Endodermal cell (in vitro differentiated cells): Measurements from ENCODE around the gene GFRA3. TPM values are rescaled to one million over a fixed set of nuclear protein-coding genes. Genes with fewer than 3 reads are reported as not detected.
A peak's percentile ranks its signal among the peaks of the same experiment; 100 is the strongest.

Experiments
- DNase-seq: peaks from one replicate; pipeline ENCODE4 v3.0.0-alpha.2; 2017
- H3K27ac ChIP-seq: 2 replicates; pipeline ENCODE4 v1.5.1; 2013; ENCODE audit warnings: mild to moderate bottlenecking, low read depth, low read length, moderate library complexity
- H3K27me3 ChIP-seq: 2 replicates; pipeline ENCODE4 v1.6.1; 2013; ENCODE audit warnings: mild to moderate bottlenecking, low read length, moderate library complexity; ENCODE audit not compliant: insufficient read depth, control insufficient read depth, poor library complexity, severe bottlenecking
- H3K36me3 ChIP-seq: 2 replicates; pipeline ENCODE4 v1.7.0; 2013; ENCODE audit warnings: mild to moderate bottlenecking, low read length, moderate library complexity; ENCODE audit not compliant: control insufficient read depth, insufficient read depth
- H3K4me1 ChIP-seq: one replicate; pipeline ENCODE4 v1.7.0; 2013; ENCODE audit warnings: low read length; ENCODE audit not compliant: control insufficient read depth, insufficient read depth
- H3K4me3 ChIP-seq: 2 replicates; pipeline ENCODE4 v1.5.1; 2013; ENCODE audit warnings: mild to moderate bottlenecking, low read length, moderate library complexity
- H3K9ac ChIP-seq: 2 replicates; pipeline ENCODE4 v1.6.1; 2013; ENCODE audit warnings: mild to moderate bottlenecking, low read length, moderate library complexity; ENCODE audit not compliant: poor library complexity, severe bottlenecking; ENCODE audit errors: extremely low read depth
- H3K9me3 ChIP-seq: 2 replicates; pipeline ENCODE4 v1.6.1; 2013; ENCODE audit warnings: mild to moderate bottlenecking, low read length, moderate library complexity; ENCODE audit not compliant: control insufficient read depth
- H3K27ac Mint-ChIP-seq: 2 replicates; pipeline ENCODE4 v1.8.0; 2020; ENCODE audit warnings: mixed read lengths
- H3K27me3 Mint-ChIP-seq: 2 replicates; pipeline ENCODE4 v1.8.0; 2021; ENCODE audit warnings: mild to moderate bottlenecking, mixed read lengths; ENCODE audit not compliant: insufficient read depth
- H3K36me3 Mint-ChIP-seq: 2 replicates; pipeline ENCODE4 v1.8.0; 2020; ENCODE audit warnings: low read depth, mixed read lengths
- H3K4me1 Mint-ChIP-seq: 2 replicates; pipeline ENCODE4 v1.8.0; 2020; ENCODE audit warnings: mixed read lengths
- H3K4me3 Mint-ChIP-seq: 2 replicates; pipeline ENCODE4 v1.8.0; 2020; ENCODE audit warnings: mild to moderate bottlenecking, moderate library complexity, mixed read lengths
- H3K9me3 Mint-ChIP-seq: 2 replicates; pipeline ENCODE4 v1.8.0; 2020; ENCODE audit warnings: mild to moderate bottlenecking, mixed read lengths
- WGBS, 2 experiments: methylation state at CpG; one replicate each; pipeline versions ENCODE4 v1.1.5 to v1.1.7; 2013; ENCODE audit warnings: missing lambda C conversion rate in 2 of 2, mixed read lengths in 1 of 2; ENCODE audit not compliant: insufficient coverage in 1 of 2, insufficient read length in 1 of 2; 5-methylcytosine and 5-hydroxymethylcytosine counted together
- total RNA-seq, 2 donors: library from RNA; stranded (reverse); fragmentation: NEBNext Ultra II Directional in 1 of 2; extraction: Animal tissue kit (Norgen Biotek cat#: 25700) in 1 of 2; gene quantifications; 2 replicates in 1 of 2; 3 replicates in 1 of 2; pipeline ENCODE4 v1.2.1, GENCODE V29; 2021
- TF ChIP-seq, protein P1 (sequence below): fragments of 200-600 bp; sonication (generic); conservative IDR thresholded peaks from 2 replicates; pipeline ENCODE4 v1.5.0; 2021; ENCODE audit warnings: antibody characterized with exemption, mild to moderate bottlenecking

The GFRA3 gene
- total RNA-seq, 2 donors from 2014 or later: 0.13 TPM; not detected in 1

DNA sequence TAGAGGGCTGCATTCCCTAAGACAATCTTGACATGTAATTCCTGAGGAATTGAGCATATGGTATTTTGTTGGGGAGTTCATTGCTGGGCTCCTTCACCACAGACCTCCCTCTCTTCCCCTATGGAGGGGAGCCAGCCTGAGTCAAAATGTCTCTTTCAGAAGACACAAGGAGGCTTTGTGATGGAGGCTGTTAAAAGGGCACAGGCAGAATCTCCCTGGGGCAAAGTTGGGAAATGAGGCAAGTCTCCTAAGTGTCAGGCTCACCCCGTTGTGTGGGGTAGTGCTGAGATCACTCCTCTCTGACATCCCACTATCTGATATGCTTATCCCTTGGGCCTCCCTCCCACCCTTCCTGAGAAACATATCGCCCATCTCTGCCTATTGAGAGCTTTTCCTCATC lies 30.6 kb downstream of the GFRA3 start:
- peaks cover 72% of the 10 kb centered on the region for H3K27me3 ChIP-seq
- Mint-ChIP-seq H3K4me3 (no peak overlapping the region), H3K36me3 (no peaks in the 10 kb centered on the region), H3K4me1 (peaks cover 20% of the 10 kb centered on the region), H3K27ac (no peak overlapping the region), H3K9me3 (peaks cover 7% of the 10 kb centered on the region), H3K27me3 (peaks cover 70% of the 10 kb centered on the region)
- H3K36me3 ChIP-seq: no peaks in the 10 kb centered on the region
- H3K4me1 ChIP-seq: no peaks in the 10 kb centered on the region
- no peak overlapping the region for H3K27ac ChIP-seq
- no peak overlapping the region for H3K4me3 ChIP-seq
- no peak for DNase-seq
- H3K9me3 ChIP-seq: peaks cover 16% of the 10 kb centered on the region
- H3K9ac ChIP-seq: no peak overlapping the region
- TF ChIP-seq, protein P1, sequence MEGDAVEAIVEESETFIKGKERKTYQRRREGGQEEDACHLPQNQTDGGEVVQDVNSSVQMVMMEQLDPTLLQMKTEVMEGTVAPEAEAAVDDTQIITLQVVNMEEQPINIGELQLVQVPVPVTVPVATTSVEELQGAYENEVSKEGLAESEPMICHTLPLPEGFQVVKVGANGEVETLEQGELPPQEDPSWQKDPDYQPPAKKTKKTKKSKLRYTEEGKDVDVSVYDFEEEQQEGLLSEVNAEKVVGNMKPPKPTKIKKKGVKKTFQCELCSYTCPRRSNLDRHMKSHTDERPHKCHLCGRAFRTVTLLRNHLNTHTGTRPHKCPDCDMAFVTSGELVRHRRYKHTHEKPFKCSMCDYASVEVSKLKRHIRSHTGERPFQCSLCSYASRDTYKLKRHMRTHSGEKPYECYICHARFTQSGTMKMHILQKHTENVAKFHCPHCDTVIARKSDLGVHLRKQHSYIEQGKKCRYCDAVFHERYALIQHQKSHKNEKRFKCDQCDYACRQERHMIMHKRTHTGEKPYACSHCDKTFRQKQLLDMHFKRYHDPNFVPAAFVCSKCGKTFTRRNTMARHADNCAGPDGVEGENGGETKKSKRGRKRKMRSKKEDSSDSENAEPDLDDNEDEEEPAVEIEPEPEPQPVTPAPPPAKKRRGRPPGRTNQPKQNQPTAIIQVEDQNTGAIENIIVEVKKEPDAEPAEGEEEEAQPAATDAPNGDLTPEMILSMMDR: no peak
- WGBS, 2 experiments: 65 to 68% methylated on average over 2 of the region's 2 CpGs

DNA sequence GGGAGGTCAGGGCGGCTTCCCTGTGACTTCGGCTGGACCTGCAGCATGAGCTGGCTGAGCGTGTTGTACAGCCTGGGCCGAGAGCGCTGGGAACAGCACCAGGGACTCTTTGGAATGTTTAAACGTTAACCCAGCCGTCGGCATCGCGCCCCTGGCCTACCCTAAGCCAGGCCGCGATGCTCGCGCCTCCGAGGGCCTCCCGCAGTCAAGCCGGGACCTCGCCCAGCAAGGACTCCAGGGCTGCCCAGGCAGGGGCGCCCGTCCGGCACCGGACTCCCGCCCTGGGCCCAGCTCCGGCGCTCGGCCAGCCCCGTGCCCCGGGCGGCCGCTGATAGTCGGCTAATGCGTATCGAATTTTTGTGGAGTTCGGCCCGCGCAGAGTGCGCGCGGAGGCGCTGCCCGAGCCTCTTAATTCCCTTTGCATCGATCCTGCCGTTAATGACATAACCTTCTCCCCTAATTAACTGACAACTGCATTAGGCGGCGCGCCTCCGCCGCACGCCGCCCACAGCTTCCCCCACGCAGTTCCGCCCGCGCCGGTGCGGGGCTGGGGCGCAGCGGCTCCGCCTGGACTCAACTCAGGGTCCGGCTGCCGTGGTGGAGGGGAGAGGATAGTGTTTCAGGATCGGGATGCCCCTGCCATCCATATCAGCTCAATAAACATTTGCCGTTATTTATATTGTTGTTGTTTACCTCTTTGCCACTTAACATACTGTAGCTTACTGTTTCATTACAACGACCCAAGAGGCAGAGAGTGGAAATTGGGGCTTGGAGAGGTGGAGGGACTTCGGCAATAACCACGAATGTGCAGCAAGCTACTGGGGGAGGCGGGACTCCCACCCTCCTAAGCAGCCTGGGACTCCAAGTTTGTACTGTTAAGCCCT lies 32.5 kb downstream of the GFRA3 start:
- TF ChIP-seq, protein P1: no peak
- H3K36me3 Mint-ChIP-seq: no peaks in the 10 kb centered on the region
- peaks cover 20% of the 10 kb centered on the region for H3K4me1 Mint-ChIP-seq
- no peaks in the 10 kb centered on the region for H3K36me3 ChIP-seq
- H3K9ac ChIP-seq: no peak overlapping the region
- H3K4me3 ChIP-seq: peak overlapping the region; percentile 72
- peaks cover 81% of the 10 kb centered on the region for H3K27me3 Mint-ChIP-seq
- WGBS, 2 experiments: 9 to 11% methylated on average over 23 to 63 of the region's 67 CpGs
- H3K9me3 Mint-ChIP-seq: peaks cover 7% of the 10 kb centered on the region
- no peak overlapping the region for H3K27ac Mint-ChIP-seq
- peaks cover 81% of the 10 kb centered on the region for H3K27me3 ChIP-seq
- peak overlapping the region; percentile 47 for H3K4me3 Mint-ChIP-seq
- DNase-seq: peak; percentile 85
- H3K9me3 ChIP-seq: peaks cover 14% of the 10 kb centered on the region
- no peak overlapping the region for H3K27ac ChIP-seq
- H3K4me1 ChIP-seq: no peaks in the 10 kb centered on the region

DNA sequence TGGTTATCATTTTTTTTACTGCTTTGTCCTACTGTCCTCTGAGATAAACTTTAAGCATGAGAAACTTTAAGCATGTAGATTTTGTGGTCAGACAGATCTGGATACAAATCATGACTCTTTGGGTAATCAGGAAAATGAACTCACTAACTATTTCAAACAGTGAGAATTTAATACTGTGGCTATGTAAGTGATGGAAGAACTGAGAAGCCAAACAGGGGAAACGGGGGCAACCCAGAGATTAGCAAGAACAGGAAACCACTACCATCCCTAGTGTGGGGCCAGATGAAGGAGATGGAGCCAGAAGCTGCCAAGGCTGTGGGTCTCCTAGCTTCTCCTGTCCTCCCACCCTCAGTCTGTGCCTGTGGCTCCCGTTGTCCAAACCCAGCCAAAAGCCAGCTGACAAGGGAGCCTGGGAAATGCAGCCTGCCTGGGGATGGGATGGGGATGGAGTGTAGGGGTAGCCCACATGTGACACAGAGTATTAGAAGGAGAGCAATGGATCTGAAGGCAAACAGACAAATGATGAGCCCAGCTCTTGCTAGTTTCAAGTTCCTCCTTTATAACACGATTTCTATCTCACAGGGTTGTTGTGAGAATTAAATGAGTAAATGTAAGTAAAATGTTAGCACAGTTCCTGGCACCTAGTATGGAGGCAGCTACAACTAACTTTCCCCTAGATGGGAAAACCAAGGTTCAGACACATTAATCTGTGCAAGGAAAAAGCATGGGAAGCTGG lies 33.6 kb downstream of the GFRA3 start:
- Mint-ChIP-seq H3K27me3 (peaks cover 84% of the 10 kb centered on the region), H3K9me3 (peaks cover 7% of the 10 kb centered on the region), H3K27ac (no peak overlapping the region), H3K4me1 (peaks cover 16% of the 10 kb centered on the region), H3K36me3 (no peaks in the 10 kb centered on the region), H3K4me3 (no peak overlapping the region)
- Histone ChIP-seq H3K36me3 (no peaks in the 10 kb centered on the region), H3K4me3 (no peak overlapping the region), H3K9ac (no peak overlapping the region), H3K27ac (no peak overlapping the region), H3K27me3 (peaks cover 87% of the 10 kb centered on the region), H3K4me1 (no peaks in the 10 kb centered on the region), H3K9me3 (peaks cover 8% of the 10 kb centered on the region)
- TF ChIP-seq, protein P1: no peak
- 95 to 100% methylated on average over 2 to 3 of the region's 3 CpGs for whole genome bisulfite sequencing, 2 experiments
- no peak for DNase-seq
